RWPE1 (cell line): ENCODE data around the gene ODAD3.

ENCODE experiments used
- CTCF ChIA-PET: fragments of 350-600 bp; sonication (Branson Sonifier 250); formaldehyde crosslinking; extraction: SDS; loops from one replicate; lab custom pipeline; 2021; lab: Yijun Ruan, JAX
- POLR2A ChIA-PET: fragments of 400-600 bp; formaldehyde crosslinking; extraction: SDS; loops from one replicate; lab custom pipeline; 2020; ENCODE audit warnings: antibody characterized with exemption; ENCODE audit not compliant: low non-redundant PET; lab: Yijun Ruan, JAX
- DNase-seq: peaks from one replicate; pipeline ENCODE4 v3.0.0; 2012; ENCODE audit warnings: low spot score
- H3K27ac ChIP-seq: fragments of 450-650 bp; 2 replicates; pipeline ENCODE4 v1.5.1; 2017
- TF ChIP-seq, protein P1 (sequence below): fragments of 450-650 bp; conservative IDR thresholded peaks from 2 replicates; pipeline ENCODE4 v1.5.1; 2017; ENCODE audit warnings: low read depth, mild to moderate bottlenecking

ODAD3 gene

DNA sequence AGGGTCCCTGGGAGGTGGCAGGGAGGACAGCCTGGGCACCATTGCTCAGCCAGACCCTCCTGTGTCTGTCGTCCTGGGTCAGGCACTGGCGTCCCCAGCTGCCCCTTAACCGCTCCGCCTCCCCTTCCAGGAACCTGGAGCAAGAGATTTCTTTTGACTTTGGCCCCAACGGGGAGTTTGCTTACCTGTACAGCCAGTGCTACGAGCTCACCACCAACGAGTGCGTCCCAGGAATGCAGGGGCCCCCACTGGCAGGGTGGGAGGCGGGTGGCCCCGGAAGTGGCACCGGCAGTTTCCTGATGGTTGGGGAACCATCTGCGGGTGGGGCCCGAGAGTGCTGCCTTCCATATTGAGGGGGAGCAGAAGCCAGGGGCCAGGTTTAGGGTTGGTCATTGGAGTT is 13.5 kb upstream of the ODAD3 start:
- DNase-seq, result no peak
- POLR2A ChIA-PET, result no interaction called here
- TF ChIP-seq, protein P1, sequence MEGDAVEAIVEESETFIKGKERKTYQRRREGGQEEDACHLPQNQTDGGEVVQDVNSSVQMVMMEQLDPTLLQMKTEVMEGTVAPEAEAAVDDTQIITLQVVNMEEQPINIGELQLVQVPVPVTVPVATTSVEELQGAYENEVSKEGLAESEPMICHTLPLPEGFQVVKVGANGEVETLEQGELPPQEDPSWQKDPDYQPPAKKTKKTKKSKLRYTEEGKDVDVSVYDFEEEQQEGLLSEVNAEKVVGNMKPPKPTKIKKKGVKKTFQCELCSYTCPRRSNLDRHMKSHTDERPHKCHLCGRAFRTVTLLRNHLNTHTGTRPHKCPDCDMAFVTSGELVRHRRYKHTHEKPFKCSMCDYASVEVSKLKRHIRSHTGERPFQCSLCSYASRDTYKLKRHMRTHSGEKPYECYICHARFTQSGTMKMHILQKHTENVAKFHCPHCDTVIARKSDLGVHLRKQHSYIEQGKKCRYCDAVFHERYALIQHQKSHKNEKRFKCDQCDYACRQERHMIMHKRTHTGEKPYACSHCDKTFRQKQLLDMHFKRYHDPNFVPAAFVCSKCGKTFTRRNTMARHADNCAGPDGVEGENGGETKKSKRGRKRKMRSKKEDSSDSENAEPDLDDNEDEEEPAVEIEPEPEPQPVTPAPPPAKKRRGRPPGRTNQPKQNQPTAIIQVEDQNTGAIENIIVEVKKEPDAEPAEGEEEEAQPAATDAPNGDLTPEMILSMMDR, result no peak
- peak overlapping the region; percentile 31 for H3K27ac ChIP-seq
- CTCF ChIA-PET, result interaction anchor here (0.5 to 0.7 kb wide), 2 partner anchors 66 to 78 kb away, joined by 3 to 4 read pairs; no protein-coding TSS in a partner anchor

DNA sequence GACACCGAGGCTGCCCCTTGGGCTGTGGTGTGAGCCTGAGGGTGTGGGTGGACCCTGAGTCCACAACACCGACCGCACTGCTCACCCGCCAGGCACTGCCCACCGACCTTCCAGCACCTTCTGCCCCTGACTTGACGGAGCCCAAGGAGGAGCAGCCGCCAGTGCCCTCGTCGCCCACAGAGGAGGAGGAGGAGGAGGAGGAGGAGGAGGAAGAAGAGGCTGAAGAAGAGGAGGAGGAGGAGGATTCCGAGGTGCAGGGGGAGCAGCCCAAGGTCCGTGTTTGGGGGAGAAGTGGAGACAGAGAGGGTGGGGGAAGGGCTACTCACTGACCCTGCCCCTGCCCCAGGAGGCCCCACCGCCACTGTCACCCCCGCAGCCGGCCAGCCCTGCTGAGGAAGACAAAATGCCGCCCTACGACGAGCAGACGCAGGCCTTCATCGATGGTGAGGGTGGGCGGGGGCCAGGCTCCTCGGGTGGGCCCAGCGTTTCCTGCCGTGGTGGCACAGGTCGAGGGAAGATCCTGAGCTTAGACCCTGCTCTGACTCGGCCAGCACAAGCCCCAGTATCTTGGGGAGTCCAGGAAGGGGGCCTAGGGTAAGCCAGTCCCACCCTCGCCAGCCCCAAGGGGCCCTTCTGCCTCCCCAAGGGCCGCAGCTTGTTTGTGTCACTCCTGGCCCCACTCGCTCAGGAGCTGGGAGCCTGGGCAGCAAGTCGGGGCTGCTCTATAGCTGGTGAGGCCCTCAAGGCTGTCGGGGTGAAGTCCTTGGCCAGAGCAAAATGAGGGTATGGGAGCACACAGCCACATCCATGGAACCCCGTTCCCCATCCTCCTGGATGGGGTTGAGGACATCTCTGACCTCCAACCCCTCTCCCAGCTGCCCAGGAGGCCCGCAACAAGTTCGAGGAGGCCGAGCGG is 12.7 kb upstream of the ODAD3 start:
- TF ChIP-seq, protein P1, result no peak
- CTCF ChIA-PET, result interaction anchor here (0.6 to 1.0 kb wide), 2 partner anchors 14 to 67 kb away, joined by 3 to 4 read pairs; no protein-coding TSS in a partner anchor
- POLR2A ChIA-PET, result no interaction called here
- peak overlapping the region; percentile 31 for H3K27ac ChIP-seq
- no peak for DNase-seq

DNA sequence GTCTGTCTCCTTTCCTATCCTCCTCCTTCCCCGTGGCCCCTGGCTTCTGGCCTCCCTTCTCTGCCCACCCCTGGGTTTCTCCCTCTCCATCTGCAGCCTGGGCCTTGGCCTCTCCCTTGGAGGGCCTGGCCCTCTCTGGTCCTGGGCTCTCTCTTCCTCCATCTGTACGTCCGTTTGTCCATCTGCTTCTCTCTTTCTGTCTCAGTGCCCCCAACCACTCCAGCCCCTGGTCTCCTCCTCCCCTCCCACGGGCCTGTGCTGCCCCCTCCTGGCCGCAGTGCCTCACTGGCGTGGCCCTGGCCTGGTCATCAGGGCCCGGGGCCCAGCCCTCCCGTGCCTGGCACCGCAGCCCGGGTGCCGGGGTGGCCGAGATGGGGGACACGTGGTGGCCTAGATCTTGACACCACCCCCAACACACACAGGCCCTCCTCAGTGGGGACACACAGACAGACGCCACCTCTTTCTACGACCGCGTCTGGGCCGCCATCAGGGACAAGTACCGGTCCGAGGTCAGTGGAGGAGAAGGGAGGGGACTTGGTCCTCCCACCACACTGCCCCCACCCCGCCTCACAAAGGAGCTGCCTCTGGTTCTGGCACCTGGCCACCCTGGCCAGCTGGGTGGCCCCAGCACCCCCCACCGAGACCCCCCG is 11.9 kb upstream of the ODAD3 start:
- CTCF ChIA-PET, result interaction anchor here (1.0 kb wide), 1 partner anchor 66 kb away, joined by 4 read pairs; no protein-coding TSS in a partner anchor

DNA sequence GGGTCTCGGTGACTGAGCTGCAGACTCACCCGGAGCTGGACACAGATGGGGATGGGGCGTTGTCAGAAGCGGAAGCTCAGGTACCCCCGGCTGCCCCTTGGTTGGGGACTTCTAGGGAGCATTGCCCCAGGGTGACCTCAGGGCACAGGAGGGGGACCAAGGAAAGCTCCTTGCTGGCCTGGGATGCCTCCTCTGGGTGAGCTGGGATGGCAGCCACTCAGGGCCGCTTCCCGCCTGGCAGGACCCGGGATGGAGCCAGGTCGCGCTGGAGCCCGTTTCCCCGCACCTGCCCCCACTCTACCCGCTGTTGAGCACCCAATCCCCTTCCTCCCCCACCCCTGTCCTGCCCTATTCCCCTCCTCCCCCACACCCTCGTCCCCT is 11.3 kb upstream of the ODAD3 start:
- TF ChIP-seq, protein P1, result no peak
- DNase-seq, result no peak
- CTCF ChIA-PET, result no interaction called here
- peak overlapping the region; percentile 95 for H3K27ac ChIP-seq
- POLR2A ChIA-PET, result no interaction called here

More for the DNA sequence above, 11.9 kb upstream of the ODAD3 start:
- TF ChIP-seq, protein P1, result peak; percentile 62
- no peak for DNase-seq
- POLR2A ChIA-PET, result no interaction called here
- H3K27ac ChIP-seq, result peak overlapping the region; percentile 95

DNA sequence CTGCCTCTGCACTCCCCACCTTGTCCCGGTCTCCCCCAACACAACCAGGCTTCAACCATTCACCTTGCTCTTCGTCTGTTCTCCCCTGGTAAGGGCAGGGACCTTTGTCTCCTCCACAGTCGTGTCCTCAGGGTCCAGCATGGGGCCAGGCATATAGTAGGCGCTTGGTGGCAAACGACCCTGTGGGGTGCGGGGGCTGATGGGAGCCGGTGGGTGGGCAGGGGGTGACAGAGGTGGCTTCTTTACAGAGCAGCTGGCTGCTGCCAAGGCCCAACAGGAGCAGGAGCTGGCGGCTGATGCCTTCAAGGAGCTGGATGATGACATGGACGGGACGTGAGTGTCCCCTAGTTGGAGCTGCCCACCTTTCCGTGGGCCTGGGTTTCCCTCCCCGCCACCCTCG is 10.2 kb upstream of the ODAD3 start:
- H3K27ac ChIP-seq, result peak overlapping the region; percentile 95
- TF ChIP-seq, protein P1, result no peak
- POLR2A ChIA-PET, result no interaction called here
- DNase-seq, result no peak
- CTCF ChIA-PET, result interaction anchor here (1.5 kb wide), 1 partner anchor 151 kb away, joined by 3 read pairs; no protein-coding TSS in a partner anchor

DNA sequence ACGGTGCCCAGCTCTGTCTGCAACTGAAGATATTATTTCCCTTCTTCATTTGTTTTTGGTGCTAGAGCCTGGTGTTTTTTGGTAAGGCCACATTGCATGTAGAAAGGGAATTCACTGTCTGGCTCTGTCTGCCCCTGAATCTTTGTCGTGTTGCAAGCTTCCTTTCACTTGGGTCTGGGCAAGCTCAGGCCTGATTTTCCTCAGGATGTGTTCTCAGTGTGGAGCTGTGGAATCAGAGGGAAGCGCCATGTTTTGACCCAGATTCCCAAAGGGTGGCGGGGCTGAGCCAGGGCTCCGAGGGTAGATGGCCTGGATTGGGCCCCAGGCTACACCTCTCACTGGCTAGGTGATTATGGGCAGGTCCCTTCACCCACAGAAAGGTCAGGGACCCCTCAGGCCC is 9.1 kb upstream of the ODAD3 start:
- H3K27ac ChIP-seq, result peak overlapping the region; percentile 95
- ChIA-PET CTCF (interaction anchor here (0.7 to 1.2 kb wide), 2 partner anchors 39 to 61 kb away, joined by 3 to 4 read pairs; no protein-coding TSS in a partner anchor), POLR2A (no interaction called here)
- TF ChIP-seq, protein P1, result no peak
- DNase-seq, result peak; percentile 54
